ENCODE measurements around the gene SVOPL. TPM values are rescaled to one million over a fixed set of nuclear protein-coding genes. Genes with fewer than 3 reads are reported as not detected.

SVOPL gene
- total and polyA plus RNA-seq, 2 experiments from 2014 or later: 0.95 to 1.1 TPM

DNA sequence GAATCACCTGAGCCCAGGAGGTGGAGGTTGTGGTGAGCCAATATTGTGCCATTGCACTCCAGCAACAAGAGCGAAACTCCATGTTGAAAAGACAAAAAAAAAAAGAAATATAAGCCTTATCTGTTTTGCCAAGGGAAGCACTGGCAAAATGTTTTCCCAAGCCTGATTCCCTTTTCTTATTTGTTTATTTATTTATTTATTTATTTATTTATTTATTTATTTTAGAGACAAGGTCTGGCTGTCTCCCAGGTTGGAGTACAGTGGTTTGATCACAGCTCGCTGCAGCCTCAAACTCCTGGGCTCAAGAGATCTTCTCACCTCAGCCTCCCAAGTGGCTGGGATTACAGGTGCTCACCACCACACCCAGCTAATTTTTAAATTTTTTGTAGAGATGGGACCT lies 44.2 kb downstream of the SVOPL start:
- Histone ChIP-seq H3K36me3 (replicated peaks; ENCODE audit: insufficient read depth, low read depth) (no peaks in the 10 kb centered on the region), H3K79me2 (no peaks in the 10 kb centered on the region), H3K27me3 (no peaks in the 10 kb centered on the region), H2AFZ (no peak overlapping the region), H3K4me1 (ENCODE audit: insufficient read depth) (peaks cover 10% of the 10 kb centered on the region), H3K9me2 (replicated peaks; ENCODE audit: insufficient read depth) (no peaks in the 10 kb centered on the region), H3K4me3 (no peak overlapping the region), H3K4me2 (no peak overlapping the region), H3K9me3 (ENCODE audit: low read depth) (peaks cover 7% of the 10 kb centered on the region), H4K20me1 (ENCODE audit: insufficient read depth, poor library complexity, severe bottlenecking) (no peaks in the 10 kb centered on the region), H3K27ac (no peak overlapping the region)
- DNase-seq (ENCODE audit: low spot score): no peak
- TF ChIP-seq, protein P1, sequence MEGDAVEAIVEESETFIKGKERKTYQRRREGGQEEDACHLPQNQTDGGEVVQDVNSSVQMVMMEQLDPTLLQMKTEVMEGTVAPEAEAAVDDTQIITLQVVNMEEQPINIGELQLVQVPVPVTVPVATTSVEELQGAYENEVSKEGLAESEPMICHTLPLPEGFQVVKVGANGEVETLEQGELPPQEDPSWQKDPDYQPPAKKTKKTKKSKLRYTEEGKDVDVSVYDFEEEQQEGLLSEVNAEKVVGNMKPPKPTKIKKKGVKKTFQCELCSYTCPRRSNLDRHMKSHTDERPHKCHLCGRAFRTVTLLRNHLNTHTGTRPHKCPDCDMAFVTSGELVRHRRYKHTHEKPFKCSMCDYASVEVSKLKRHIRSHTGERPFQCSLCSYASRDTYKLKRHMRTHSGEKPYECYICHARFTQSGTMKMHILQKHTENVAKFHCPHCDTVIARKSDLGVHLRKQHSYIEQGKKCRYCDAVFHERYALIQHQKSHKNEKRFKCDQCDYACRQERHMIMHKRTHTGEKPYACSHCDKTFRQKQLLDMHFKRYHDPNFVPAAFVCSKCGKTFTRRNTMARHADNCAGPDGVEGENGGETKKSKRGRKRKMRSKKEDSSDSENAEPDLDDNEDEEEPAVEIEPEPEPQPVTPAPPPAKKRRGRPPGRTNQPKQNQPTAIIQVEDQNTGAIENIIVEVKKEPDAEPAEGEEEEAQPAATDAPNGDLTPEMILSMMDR (IDR thresholded peaks at IDR 0.05; ENCODE audit: poor library complexity): no peak
- TF ChIP-seq EZH2phosphoT487 (IDR thresholded peaks at IDR 0.05; ENCODE audit: low read depth, severe bottlenecking, unreplicated experiment): no peak
- no peak for TF ChIP-seq EZH2 (IDR thresholded peaks at IDR 0.05; ENCODE audit: borderline replicate concordance)
- WGBS (ENCODE audit: low lambda C conversion rate, missing lambda C conversion rate): 98% methylated on average over 2 of the region's 2 CpGs

DNA sequence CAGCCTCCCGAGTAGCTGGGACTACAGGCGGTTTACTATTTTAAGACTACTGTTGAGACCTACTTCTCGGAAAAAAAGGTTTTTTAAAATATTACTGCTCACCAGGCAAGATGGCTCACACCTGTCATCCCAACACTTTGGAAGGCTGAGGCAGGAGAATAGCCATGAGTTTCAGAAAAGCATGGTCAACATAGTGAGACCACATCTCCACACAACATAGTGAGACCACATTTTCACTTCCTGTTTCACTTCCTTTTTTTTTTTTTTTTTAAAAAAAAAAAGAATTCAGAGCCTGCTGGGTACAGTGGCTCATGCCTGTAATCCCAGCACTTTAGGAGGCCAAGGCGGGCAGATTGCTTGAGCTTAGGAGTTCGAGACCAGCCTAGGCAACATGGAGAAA lies 46.5 kb downstream of the SVOPL start:
- DNase-seq (ENCODE audit: low spot score): no peak
- H3K4me3 ChIP-seq: no peak overlapping the region
- WGBS (ENCODE audit: low lambda C conversion rate, missing lambda C conversion rate): 90% methylated on average over 5 of the region's 5 CpGs
- H3K4me2 ChIP-seq: no peak overlapping the region
- H4K20me1 ChIP-seq (ENCODE audit: insufficient read depth, poor library complexity, severe bottlenecking): no peaks in the 10 kb centered on the region
- H3K27me3 ChIP-seq: no peaks in the 10 kb centered on the region
- H3K27ac ChIP-seq: no peak overlapping the region
- no peaks in the 10 kb centered on the region for H3K36me3 ChIP-seq (replicated peaks; ENCODE audit: insufficient read depth, low read depth)
- no peak overlapping the region for H2AFZ ChIP-seq
- no peaks in the 10 kb centered on the region for H3K4me1 ChIP-seq (ENCODE audit: insufficient read depth)
- H3K9me3 ChIP-seq (ENCODE audit: low read depth): peaks cover 7% of the 10 kb centered on the region
- H3K9me2 ChIP-seq (replicated peaks; ENCODE audit: insufficient read depth): no peaks in the 10 kb centered on the region
- TF ChIP-seq EZH2phosphoT487 (IDR thresholded peaks at IDR 0.05; ENCODE audit: low read depth, severe bottlenecking, unreplicated experiment): no peak
- TF ChIP-seq, protein P1 (IDR thresholded peaks at IDR 0.05; ENCODE audit: poor library complexity): no peak
- no peak for TF ChIP-seq EZH2 (IDR thresholded peaks at IDR 0.05; ENCODE audit: borderline replicate concordance)
- no peaks in the 10 kb centered on the region for H3K79me2 ChIP-seq

DNA sequence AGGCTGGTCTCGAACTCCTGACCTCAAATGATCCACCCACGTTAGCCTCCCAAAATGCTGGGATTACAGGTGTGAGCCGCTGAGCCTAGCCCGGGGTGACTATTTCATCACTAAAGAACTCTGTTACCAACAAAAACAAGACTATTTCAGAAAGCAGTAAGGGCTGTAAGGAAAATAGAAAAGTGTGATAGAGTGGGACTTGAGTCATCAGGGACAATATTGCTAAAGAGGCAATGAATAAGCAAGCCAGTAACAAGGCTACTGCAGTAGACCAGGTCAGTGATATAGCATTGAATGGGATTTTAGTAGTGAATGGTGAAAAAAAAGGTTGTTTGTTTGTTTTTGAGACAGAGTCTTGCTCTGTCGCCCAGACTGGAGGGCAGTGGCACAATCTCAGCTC lies 51.7 kb downstream of the SVOPL start:
- no peaks in the 10 kb centered on the region for H3K36me3 ChIP-seq (replicated peaks; ENCODE audit: insufficient read depth, low read depth)
- DNase-seq (ENCODE audit: low spot score): no peak
- H3K27ac ChIP-seq: no peak overlapping the region
- no peaks in the 10 kb centered on the region for H3K79me2 ChIP-seq
- H3K4me1 ChIP-seq (ENCODE audit: insufficient read depth): no peaks in the 10 kb centered on the region
- peaks cover 3% of the 10 kb centered on the region for H3K9me3 ChIP-seq (ENCODE audit: low read depth)
- WGBS (ENCODE audit: low lambda C conversion rate, missing lambda C conversion rate): 94% methylated on average over 5 of the region's 5 CpGs
- H2AFZ ChIP-seq: no peak overlapping the region
- H3K4me2 ChIP-seq: no peak overlapping the region
- H3K9me2 ChIP-seq (replicated peaks; ENCODE audit: insufficient read depth): no peaks in the 10 kb centered on the region
- H3K4me3 ChIP-seq: no peak overlapping the region
- H4K20me1 ChIP-seq (ENCODE audit: insufficient read depth, poor library complexity, severe bottlenecking): no peaks in the 10 kb centered on the region
- TF ChIP-seq, protein P1 (IDR thresholded peaks at IDR 0.05; ENCODE audit: poor library complexity): no peak
- TF ChIP-seq EZH2phosphoT487 (IDR thresholded peaks at IDR 0.05; ENCODE audit: low read depth, severe bottlenecking, unreplicated experiment): no peak
- TF ChIP-seq EZH2 (IDR thresholded peaks at IDR 0.05; ENCODE audit: borderline replicate concordance): no peak
- no peaks in the 10 kb centered on the region for H3K27me3 ChIP-seq

DNA sequence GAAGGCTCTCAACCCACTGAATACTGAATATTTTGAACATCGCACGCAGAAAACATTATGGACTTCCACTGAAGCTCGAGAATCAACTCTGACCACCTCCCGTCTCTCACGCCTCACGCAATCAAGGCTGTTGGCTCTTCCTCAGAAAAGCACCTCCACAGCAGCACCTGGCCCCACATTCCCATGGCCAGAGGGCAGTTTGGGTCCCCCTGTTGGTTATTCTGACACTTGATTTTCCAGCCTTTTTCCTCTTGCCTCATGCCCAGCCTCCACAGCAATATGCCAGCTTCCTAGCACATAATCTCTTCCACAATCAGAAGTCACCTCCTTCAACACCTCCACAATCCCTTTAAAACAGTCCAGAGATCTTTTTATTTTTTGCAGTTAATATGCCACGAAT lies 55.9 kb downstream of the SVOPL start:
- TF ChIP-seq EZH2 (IDR thresholded peaks at IDR 0.05; ENCODE audit: borderline replicate concordance): no peak

More for the DNA sequence above, 55.9 kb downstream of the SVOPL start:
- H3K27ac ChIP-seq: no peak overlapping the region
- no peaks in the 10 kb centered on the region for H4K20me1 ChIP-seq (ENCODE audit: insufficient read depth, poor library complexity, severe bottlenecking)
- H3K4me1 ChIP-seq (ENCODE audit: insufficient read depth): no peaks in the 10 kb centered on the region
- no peak overlapping the region for H3K4me3 ChIP-seq
- H3K4me2 ChIP-seq: no peak overlapping the region
- H3K9me3 ChIP-seq (ENCODE audit: low read depth): no peaks in the 10 kb centered on the region
- no peak for DNase-seq (ENCODE audit: low spot score)
- WGBS (ENCODE audit: low lambda C conversion rate, missing lambda C conversion rate): 89% methylated on average over 7 of the region's 7 CpGs
- no peaks in the 10 kb centered on the region for H3K36me3 ChIP-seq (replicated peaks; ENCODE audit: insufficient read depth, low read depth)
- H3K9me2 ChIP-seq (replicated peaks; ENCODE audit: insufficient read depth): no peaks in the 10 kb centered on the region
- H3K79me2 ChIP-seq: no peaks in the 10 kb centered on the region
- no peak overlapping the region for H2AFZ ChIP-seq
- H3K27me3 ChIP-seq: no peaks in the 10 kb centered on the region

Data from hepatocyte (in vitro differentiated cells).